Keratinocyte (primary cell): ENCODE measurements around the gene CCND3.

Experiments
- EZH2 ChIP-seq: IDR thresholded peaks from one replicate; pipeline ENCODE4 v1.6.1; 2012; ENCODE audit warnings: inconsistent platforms, mild to moderate bottlenecking, low read length, moderate library complexity
- TF ChIP-seq, protein P1 (sequence below), 3 experiments: IDR thresholded peaks in 1 of 3; conservative IDR thresholded peaks in 1 of 3; optimal IDR thresholded peaks in 1 of 3; 2 replicates in 2 of 3; 3 replicates in 1 of 3; pipeline versions ENCODE3 to v1.5.1; 2011; ENCODE audit warnings: low read length in 3 of 3, mild to moderate bottlenecking in 3 of 3, moderate library complexity in 2 of 3, control low read depth in 1 of 3, inconsistent platforms in 1 of 3; ENCODE audit not compliant: insufficient read depth in 2 of 3; ENCODE audit errors: extremely low read depth in 1 of 3

DNA sequence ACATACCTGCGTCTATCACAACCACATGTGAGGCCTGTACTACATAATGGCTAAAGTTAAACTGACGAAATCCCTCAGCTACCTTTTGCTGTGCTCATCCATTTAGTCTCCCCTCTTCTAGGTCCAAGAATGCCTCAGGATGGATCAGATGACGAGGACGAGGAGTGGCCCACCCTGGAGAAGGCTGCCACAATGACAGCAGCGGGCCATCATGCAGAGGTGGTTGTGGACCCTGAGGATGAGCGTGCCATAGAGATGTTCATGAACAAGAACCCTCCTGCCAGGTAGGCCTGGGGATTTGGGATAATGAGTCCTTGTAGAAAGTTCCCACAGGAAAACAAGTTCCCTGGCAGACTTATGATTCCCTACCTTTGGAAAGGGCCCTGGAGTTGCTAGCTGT is 14.4 kb downstream of the CCND3 start:
- TF ChIP-seq, protein P1, sequence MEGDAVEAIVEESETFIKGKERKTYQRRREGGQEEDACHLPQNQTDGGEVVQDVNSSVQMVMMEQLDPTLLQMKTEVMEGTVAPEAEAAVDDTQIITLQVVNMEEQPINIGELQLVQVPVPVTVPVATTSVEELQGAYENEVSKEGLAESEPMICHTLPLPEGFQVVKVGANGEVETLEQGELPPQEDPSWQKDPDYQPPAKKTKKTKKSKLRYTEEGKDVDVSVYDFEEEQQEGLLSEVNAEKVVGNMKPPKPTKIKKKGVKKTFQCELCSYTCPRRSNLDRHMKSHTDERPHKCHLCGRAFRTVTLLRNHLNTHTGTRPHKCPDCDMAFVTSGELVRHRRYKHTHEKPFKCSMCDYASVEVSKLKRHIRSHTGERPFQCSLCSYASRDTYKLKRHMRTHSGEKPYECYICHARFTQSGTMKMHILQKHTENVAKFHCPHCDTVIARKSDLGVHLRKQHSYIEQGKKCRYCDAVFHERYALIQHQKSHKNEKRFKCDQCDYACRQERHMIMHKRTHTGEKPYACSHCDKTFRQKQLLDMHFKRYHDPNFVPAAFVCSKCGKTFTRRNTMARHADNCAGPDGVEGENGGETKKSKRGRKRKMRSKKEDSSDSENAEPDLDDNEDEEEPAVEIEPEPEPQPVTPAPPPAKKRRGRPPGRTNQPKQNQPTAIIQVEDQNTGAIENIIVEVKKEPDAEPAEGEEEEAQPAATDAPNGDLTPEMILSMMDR (optimal IDR thresholded peaks at IDR 0.05 in 1 of 3, IDR thresholded peaks at IDR 0.05 in 1 of 3, conservative IDR thresholded peaks at IDR 0.05 in 1 of 3; ENCODE audit: extremely low read depth in 1 of 3, insufficient read depth in 2 of 3, low read length in 3 of 3), result no peak
- TF ChIP-seq EZH2, result no peak
